NCI-H2227 (cell line): Measurements from ENCODE around the gene NCOA5.

Experiments used
- DNase-seq: peaks from one replicate; lab custom pipeline; 2025; ENCODE audit not compliant: unreplicated experiment; lab: John Stamatoyannopoulos, UW

NCOA5 gene

GRCh38 chr20:46020555-46020954, 69.2 kb downstream of the NCOA5 start:
- DNase-seq, result no peak

- DNase-seq, result no peak
Measured at GRCh38 chr20:46018611-46019010, 71.2 kb downstream of the NCOA5 start.

GRCh38 chr20:46018112-46018511, 71.7 kb downstream of the NCOA5 start:
- DNase-seq, result no peak

- DNase-seq, result no peak
Measured at GRCh38 chr20:46017272-46017671, 72.5 kb downstream of the NCOA5 start.

GRCh38 chr20:46014517-46015396, 75.0 kb downstream of the NCOA5 start:
- DNase-seq, result no peak

GRCh38 chr20:46013829-46014516, 75.8 kb downstream of the NCOA5 start:
- no peak for DNase-seq

- DNase-seq, result no peak
Measured at GRCh38 chr20:46013322-46013828, 76.4 kb downstream of the NCOA5 start.

- no peak for DNase-seq
Measured at GRCh38 chr20:46012921-46013320, 76.8 kb downstream of the NCOA5 start.

GRCh38 chr20:46011631-46012482, 77.9 kb downstream of the NCOA5 start:
- no peak for DNase-seq
